Measurements from ENCODE around the gene FGF7. TPM values are rescaled to one million over a fixed set of nuclear protein-coding genes. Genes with fewer than 3 reads are reported as not detected.

The FGF7 gene
- polyA plus RNA-seq, 1 donor from 2014 or later: 0.04 TPM

DNA sequence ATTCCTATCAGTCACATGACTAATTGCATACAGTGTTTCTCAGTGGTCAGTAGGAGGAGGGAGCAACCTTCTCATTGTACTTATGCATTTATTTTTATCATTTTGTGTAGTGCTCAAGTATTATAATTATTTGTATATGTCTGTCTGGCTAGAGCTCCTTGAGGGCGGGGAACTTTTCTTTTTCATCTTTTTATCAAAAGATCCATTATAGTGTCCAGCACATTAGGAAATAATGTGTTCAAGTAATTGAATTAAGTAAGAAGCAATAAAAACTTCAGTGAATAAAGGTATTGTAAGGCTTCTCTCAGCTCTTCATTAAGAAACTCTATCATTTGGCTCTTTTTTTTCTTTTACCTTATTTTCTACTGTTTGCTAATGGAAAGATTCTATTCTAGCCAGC is 18.8 kb downstream of the FGF7 start:
- no peaks in the 10 kb centered on the region for H3F3A ChIP-seq (ENCODE audit: insufficient read depth, low read length, poor library complexity, severe bottlenecking)
- no peak overlapping the region for H2AFZ ChIP-seq (ENCODE audit: low read depth, low read length)
- H3K9me3 ChIP-seq (ENCODE audit: low read length): no peaks in the 10 kb centered on the region
- H4K20me1 ChIP-seq (ENCODE audit: insufficient read depth): no peaks in the 10 kb centered on the region
- H3K36me3 ChIP-seq (ENCODE audit: insufficient read depth, low read length): no peaks in the 10 kb centered on the region
- no peak overlapping the region for H3K4me2 ChIP-seq (ENCODE audit: low read length)
- no peak overlapping the region for H3K4me3 ChIP-seq (ENCODE audit: low read length)
- no peak for TF ChIP-seq EP300 (conservative IDR thresholded peaks at IDR 0.05; ENCODE audit: poor library complexity, severe bottlenecking)
- TF ChIP-seq RAD21 (conservative IDR thresholded peaks at IDR 0.05): no peak
- TF ChIP-seq POLR2AphosphoS5 (IDR thresholded peaks at IDR 0.05): no peak
- no peak for TF ChIP-seq TAF1 (IDR thresholded peaks at IDR 0.05; ENCODE audit: low read depth)
- TF ChIP-seq, protein P1, sequence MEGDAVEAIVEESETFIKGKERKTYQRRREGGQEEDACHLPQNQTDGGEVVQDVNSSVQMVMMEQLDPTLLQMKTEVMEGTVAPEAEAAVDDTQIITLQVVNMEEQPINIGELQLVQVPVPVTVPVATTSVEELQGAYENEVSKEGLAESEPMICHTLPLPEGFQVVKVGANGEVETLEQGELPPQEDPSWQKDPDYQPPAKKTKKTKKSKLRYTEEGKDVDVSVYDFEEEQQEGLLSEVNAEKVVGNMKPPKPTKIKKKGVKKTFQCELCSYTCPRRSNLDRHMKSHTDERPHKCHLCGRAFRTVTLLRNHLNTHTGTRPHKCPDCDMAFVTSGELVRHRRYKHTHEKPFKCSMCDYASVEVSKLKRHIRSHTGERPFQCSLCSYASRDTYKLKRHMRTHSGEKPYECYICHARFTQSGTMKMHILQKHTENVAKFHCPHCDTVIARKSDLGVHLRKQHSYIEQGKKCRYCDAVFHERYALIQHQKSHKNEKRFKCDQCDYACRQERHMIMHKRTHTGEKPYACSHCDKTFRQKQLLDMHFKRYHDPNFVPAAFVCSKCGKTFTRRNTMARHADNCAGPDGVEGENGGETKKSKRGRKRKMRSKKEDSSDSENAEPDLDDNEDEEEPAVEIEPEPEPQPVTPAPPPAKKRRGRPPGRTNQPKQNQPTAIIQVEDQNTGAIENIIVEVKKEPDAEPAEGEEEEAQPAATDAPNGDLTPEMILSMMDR (IDR thresholded peaks at IDR 0.05; ENCODE audit: poor library complexity, severe bottlenecking): no peak
- no peak for TF ChIP-seq EZH2 (IDR thresholded peaks at IDR 0.05; ENCODE audit: borderline replicate concordance, insufficient read depth, low read length, poor library complexity, severe bottlenecking)
- no peak for TF ChIP-seq MXI1 (conservative IDR thresholded peaks at IDR 0.05; ENCODE audit: poor library complexity, severe bottlenecking)
- TF ChIP-seq SMC3 (conservative IDR thresholded peaks at IDR 0.05; ENCODE audit: poor library complexity): no peak
- TF ChIP-seq, protein P2, sequence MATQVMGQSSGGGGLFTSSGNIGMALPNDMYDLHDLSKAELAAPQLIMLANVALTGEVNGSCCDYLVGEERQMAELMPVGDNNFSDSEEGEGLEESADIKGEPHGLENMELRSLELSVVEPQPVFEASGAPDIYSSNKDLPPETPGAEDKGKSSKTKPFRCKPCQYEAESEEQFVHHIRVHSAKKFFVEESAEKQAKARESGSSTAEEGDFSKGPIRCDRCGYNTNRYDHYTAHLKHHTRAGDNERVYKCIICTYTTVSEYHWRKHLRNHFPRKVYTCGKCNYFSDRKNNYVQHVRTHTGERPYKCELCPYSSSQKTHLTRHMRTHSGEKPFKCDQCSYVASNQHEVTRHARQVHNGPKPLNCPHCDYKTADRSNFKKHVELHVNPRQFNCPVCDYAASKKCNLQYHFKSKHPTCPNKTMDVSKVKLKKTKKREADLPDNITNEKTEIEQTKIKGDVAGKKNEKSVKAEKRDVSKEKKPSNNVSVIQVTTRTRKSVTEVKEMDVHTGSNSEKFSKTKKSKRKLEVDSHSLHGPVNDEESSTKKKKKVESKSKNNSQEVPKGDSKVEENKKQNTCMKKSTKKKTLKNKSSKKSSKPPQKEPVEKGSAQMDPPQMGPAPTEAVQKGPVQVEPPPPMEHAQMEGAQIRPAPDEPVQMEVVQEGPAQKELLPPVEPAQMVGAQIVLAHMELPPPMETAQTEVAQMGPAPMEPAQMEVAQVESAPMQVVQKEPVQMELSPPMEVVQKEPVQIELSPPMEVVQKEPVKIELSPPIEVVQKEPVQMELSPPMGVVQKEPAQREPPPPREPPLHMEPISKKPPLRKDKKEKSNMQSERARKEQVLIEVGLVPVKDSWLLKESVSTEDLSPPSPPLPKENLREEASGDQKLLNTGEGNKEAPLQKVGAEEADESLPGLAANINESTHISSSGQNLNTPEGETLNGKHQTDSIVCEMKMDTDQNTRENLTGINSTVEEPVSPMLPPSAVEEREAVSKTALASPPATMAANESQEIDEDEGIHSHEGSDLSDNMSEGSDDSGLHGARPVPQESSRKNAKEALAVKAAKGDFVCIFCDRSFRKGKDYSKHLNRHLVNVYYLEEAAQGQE (IDR thresholded peaks at IDR 0.05; ENCODE audit: borderline replicate concordance): no peak
- H3K27ac ChIP-seq (ENCODE audit: low read length): no peak overlapping the region
- H3K9ac ChIP-seq (ENCODE audit: low read length): no peak overlapping the region
- no peaks in the 10 kb centered on the region for H3K79me2 ChIP-seq (replicated peaks; ENCODE audit: insufficient read depth, low read length)
- no peaks in the 10 kb centered on the region for H3K27me3 ChIP-seq (ENCODE audit: insufficient read depth, low read depth, low read length)
- H3K9me2 ChIP-seq (ENCODE audit: insufficient read depth, low read length): no peaks in the 10 kb centered on the region

DNA sequence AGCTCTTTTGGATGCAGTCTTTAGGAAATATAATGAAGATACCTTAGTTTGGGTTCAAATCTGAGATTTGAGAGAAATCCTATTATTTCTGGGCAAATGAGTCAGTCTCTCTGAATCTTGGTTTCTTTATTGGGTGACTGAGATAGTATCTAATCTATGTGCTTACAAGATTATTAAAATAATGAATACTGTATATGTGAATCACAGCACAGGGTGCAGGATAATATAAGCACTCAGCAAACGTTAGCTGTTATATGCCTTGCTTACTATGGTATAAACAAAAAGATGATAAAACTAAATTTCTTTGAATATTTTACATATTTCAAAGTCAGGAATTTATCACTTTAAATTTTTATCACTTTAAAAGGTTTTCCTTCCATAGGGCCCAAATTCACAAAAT is 29.6 kb downstream of the FGF7 start:
- no peak overlapping the region for H2AFZ ChIP-seq (ENCODE audit: low read depth, low read length)
- no peak overlapping the region for H3K4me3 ChIP-seq (ENCODE audit: low read length)
- TF ChIP-seq, protein P2 (IDR thresholded peaks at IDR 0.05; ENCODE audit: borderline replicate concordance): no peak
- TF ChIP-seq RAD21 (conservative IDR thresholded peaks at IDR 0.05): no peak
- TF ChIP-seq, protein P1 (IDR thresholded peaks at IDR 0.05; ENCODE audit: poor library complexity, severe bottlenecking): no peak
- TF ChIP-seq SMC3 (conservative IDR thresholded peaks at IDR 0.05; ENCODE audit: poor library complexity): no peak
- no peak for TF ChIP-seq EZH2 (IDR thresholded peaks at IDR 0.05; ENCODE audit: borderline replicate concordance, insufficient read depth, low read length, poor library complexity, severe bottlenecking)
- no peak for TF ChIP-seq POLR2AphosphoS5 (IDR thresholded peaks at IDR 0.05)
- no peak for TF ChIP-seq EP300 (conservative IDR thresholded peaks at IDR 0.05; ENCODE audit: poor library complexity, severe bottlenecking)
- no peak for TF ChIP-seq MXI1 (conservative IDR thresholded peaks at IDR 0.05; ENCODE audit: poor library complexity, severe bottlenecking)
- TF ChIP-seq TAF1 (IDR thresholded peaks at IDR 0.05; ENCODE audit: low read depth): no peak
- no peaks in the 10 kb centered on the region for H4K20me1 ChIP-seq (ENCODE audit: insufficient read depth)
- no peak overlapping the region for H3K27ac ChIP-seq (ENCODE audit: low read length)
- no peaks in the 10 kb centered on the region for H3K36me3 ChIP-seq (ENCODE audit: insufficient read depth, low read length)
- no peaks in the 10 kb centered on the region for H3K79me2 ChIP-seq (replicated peaks; ENCODE audit: insufficient read depth, low read length)
- H3K4me2 ChIP-seq (ENCODE audit: low read length): no peak overlapping the region
- no peaks in the 10 kb centered on the region for H3F3A ChIP-seq (ENCODE audit: insufficient read depth, low read length, poor library complexity, severe bottlenecking)
- H3K27me3 ChIP-seq (ENCODE audit: insufficient read depth, low read depth, low read length): no peaks in the 10 kb centered on the region
- no peak overlapping the region for H3K9ac ChIP-seq (ENCODE audit: low read length)
- H3K9me2 ChIP-seq (ENCODE audit: insufficient read depth, low read length): no peaks in the 10 kb centered on the region
- no peaks in the 10 kb centered on the region for H3K9me3 ChIP-seq (ENCODE audit: low read length)
